ENCODE results near the gene FRMPD4.

DNA sequence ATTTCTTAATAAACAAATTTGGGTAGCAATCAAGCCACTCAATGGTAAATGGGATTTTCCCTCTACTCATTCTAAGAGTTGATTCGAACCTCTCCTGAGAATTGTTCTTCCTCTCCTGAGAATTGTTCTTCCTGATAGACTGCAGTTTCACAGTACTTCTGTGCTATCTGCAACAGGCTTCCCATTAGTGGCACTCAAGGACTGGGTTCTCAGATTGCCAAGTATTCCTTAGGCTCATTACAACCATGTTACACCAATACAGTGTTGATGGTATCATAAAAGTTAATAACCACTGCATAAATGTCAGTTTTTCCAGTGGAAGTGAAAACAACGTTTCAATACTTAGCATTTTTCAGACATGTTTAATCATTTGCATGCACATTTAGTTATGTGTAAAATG lies 201.6 kb downstream of the FRMPD4 start:
- TF ChIP-seq ZNF384 (IDR thresholded peaks at IDR 0.05; ENCODE audit: borderline replicate concordance, low read depth, low read length) (no peak), RAD21 (IDR thresholded peaks at IDR 0.05; ENCODE audit: insufficient read depth, low read depth, low read length) (no peak), FOXM1 (IDR thresholded peaks at IDR 0.05; ENCODE audit: low read depth, low read length) (no peak), HDGF (IDR thresholded peaks at IDR 0.05) (no peak), TAF1 (IDR thresholded peaks at IDR 0.05; ENCODE audit: borderline replicate concordance, low read depth, low read length) (no peak), YY1 (IDR thresholded peaks at IDR 0.05; ENCODE audit: low read depth, low read length) (no peak), FOXK2 (IDR thresholded peaks at IDR 0.05) (no peak), NFIC (IDR thresholded peaks at IDR 0.05; ENCODE audit: low read depth, low read length) (no peak), CREM (IDR thresholded peaks at IDR 0.05; ENCODE audit: low read depth) (no peak), MXI1 (IDR thresholded peaks at IDR 0.05; ENCODE audit: low read depth, low read length) (no peak)
- TF ChIP-seq, protein P1, sequence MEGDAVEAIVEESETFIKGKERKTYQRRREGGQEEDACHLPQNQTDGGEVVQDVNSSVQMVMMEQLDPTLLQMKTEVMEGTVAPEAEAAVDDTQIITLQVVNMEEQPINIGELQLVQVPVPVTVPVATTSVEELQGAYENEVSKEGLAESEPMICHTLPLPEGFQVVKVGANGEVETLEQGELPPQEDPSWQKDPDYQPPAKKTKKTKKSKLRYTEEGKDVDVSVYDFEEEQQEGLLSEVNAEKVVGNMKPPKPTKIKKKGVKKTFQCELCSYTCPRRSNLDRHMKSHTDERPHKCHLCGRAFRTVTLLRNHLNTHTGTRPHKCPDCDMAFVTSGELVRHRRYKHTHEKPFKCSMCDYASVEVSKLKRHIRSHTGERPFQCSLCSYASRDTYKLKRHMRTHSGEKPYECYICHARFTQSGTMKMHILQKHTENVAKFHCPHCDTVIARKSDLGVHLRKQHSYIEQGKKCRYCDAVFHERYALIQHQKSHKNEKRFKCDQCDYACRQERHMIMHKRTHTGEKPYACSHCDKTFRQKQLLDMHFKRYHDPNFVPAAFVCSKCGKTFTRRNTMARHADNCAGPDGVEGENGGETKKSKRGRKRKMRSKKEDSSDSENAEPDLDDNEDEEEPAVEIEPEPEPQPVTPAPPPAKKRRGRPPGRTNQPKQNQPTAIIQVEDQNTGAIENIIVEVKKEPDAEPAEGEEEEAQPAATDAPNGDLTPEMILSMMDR (IDR thresholded peaks at IDR 0.05 in 2 of 3, conservative IDR thresholded peaks at IDR 0.05 in 1 of 3; ENCODE audit: control insufficient read depth in 2 of 3, extremely low read depth in 1 of 3, insufficient read depth in 1 of 3, low read depth in 3 of 3, low read length in 3 of 3), result no peak
- TF ChIP-seq, protein P2, sequence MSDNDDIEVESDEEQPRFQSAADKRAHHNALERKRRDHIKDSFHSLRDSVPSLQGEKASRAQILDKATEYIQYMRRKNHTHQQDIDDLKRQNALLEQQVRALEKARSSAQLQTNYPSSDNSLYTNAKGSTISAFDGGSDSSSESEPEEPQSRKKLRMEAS (IDR thresholded peaks at IDR 0.05; ENCODE audit: low read depth, low read length), result no peak
- TF ChIP-seq, protein P3, sequence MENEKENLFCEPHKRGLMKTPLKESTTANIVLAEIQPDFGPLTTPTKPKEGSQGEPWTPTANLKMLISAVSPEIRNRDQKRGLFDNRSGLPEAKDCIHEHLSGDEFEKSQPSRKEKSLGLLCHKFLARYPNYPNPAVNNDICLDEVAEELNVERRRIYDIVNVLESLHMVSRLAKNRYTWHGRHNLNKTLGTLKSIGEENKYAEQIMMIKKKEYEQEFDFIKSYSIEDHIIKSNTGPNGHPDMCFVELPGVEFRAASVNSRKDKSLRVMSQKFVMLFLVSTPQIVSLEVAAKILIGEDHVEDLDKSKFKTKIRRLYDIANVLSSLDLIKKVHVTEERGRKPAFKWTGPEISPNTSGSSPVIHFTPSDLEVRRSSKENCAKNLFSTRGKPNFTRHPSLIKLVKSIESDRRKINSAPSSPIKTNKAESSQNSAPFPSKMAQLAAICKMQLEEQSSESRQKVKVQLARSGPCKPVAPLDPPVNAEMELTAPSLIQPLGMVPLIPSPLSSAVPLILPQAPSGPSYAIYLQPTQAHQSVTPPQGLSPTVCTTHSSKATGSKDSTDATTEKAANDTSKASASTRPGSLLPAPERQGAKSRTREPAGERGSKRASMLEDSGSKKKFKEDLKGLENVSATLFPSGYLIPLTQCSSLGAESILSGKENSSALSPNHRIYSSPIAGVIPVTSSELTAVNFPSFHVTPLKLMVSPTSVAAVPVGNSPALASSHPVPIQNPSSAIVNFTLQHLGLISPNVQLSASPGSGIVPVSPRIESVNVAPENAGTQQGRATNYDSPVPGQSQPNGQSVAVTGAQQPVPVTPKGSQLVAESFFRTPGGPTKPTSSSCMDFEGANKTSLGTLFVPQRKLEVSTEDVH (IDR thresholded peaks at IDR 0.05; ENCODE audit: low read depth, partially characterized antibody), result no peak
- TF ChIP-seq, protein P4, sequence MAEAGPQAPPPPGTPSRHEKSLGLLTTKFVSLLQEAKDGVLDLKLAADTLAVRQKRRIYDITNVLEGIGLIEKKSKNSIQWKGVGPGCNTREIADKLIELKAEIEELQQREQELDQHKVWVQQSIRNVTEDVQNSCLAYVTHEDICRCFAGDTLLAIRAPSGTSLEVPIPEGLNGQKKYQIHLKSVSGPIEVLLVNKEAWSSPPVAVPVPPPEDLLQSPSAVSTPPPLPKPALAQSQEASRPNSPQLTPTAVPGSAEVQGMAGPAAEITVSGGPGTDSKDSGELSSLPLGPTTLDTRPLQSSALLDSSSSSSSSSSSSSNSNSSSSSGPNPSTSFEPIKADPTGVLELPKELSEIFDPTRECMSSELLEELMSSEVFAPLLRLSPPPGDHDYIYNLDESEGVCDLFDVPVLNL (IDR thresholded peaks at IDR 0.05; ENCODE audit: low read depth, low read length), result no peak

Measured in GM12878 (cell line).